OCI-LY3 (cell line): Measurements from ENCODE around the gene SVEP1.

Source experiments
- CTCF ChIP-seq: fragments of 200-600, 300-600 bp; sonication (generic); IDR thresholded peaks from 2 replicates; pipeline ENCODE4 v1.5.1; 2014; ENCODE audit warnings: antibody characterized with exemption, low read length, low read depth
- EZH2phosphoT487 ChIP-seq: fragments of 200-600 bp; shearing (Covaris generic); IDR thresholded peaks from 2 replicates; pipeline ENCODE4 v1.6.1; 2018; ENCODE audit warnings: antibody characterized with exemption, mixed run types, low read depth

- TF ChIP-seq CTCF (no peak), EZH2phosphoT487 (no peak)
Measured at GRCh38 chr9:110476251-110476650, 103.3 kb downstream of the SVEP1 start.
